ENCODE measurements around the gene GARIN1A. TPM values are rescaled to one million over a fixed set of nuclear protein-coding genes. Genes with fewer than 3 reads are reported as not detected.

Gene GARIN1A
- total RNA-seq, 1 donor from 2014 or later, result 3.4 TPM

DNA sequence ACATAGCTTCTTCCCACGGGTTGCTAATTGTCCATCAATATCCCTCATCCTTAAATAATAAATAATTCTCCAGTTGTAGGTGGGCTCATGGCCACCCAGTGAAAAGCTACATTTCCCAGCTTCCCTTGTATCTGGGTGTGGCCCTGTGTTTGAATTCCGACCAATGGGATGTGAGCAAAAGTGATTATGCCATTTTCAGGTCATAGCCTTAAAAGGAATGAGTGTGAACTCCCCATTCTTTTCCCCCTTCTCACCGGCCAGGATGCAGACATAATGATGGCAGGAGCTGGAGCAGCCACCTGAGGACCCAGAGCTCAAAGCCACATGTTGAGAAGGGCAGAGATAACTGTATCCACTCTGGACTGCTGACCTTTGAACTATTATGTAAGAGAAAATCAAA, 36.7 kb downstream of the GARIN1A start:
- Mint-ChIP-seq H3K36me3 (no peaks in the 10 kb centered on the region), H3K27me3 (ENCODE audit: low read depth) (peaks cover 2% of the 10 kb centered on the region), H3K4me3 (no peak overlapping the region), H3K27ac (no peak overlapping the region), H3K9me3 (no peaks in the 10 kb centered on the region), H3K4me1 (no peaks in the 10 kb centered on the region)
- TF ChIP-seq, protein P1, sequence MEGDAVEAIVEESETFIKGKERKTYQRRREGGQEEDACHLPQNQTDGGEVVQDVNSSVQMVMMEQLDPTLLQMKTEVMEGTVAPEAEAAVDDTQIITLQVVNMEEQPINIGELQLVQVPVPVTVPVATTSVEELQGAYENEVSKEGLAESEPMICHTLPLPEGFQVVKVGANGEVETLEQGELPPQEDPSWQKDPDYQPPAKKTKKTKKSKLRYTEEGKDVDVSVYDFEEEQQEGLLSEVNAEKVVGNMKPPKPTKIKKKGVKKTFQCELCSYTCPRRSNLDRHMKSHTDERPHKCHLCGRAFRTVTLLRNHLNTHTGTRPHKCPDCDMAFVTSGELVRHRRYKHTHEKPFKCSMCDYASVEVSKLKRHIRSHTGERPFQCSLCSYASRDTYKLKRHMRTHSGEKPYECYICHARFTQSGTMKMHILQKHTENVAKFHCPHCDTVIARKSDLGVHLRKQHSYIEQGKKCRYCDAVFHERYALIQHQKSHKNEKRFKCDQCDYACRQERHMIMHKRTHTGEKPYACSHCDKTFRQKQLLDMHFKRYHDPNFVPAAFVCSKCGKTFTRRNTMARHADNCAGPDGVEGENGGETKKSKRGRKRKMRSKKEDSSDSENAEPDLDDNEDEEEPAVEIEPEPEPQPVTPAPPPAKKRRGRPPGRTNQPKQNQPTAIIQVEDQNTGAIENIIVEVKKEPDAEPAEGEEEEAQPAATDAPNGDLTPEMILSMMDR (IDR thresholded peaks at IDR 0.05; ENCODE audit: unreplicated experiment), result no peak
- no peak for DNase-seq (ENCODE audit: low spot score in 2 of 2, unreplicated experiment in 2 of 2)

DNA sequence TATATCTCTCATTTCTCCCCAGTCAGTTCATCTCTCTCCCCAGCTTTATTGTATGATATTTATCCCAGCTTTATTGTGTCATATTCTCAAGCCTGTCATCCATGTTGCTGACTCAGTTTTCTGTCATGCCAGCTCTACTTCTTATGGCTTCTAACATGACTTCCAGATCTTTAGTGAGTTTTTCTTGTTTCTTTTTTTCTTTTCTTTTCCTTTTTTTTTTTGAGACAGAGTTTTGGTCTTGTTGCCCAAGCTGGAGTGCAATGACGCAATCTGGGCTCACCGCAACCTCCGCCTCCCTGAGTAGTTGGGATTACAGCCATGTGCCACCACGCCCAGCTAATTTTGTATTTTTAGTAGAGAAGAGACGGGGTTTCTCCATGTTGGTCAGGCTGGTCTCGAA, 38.4 kb downstream of the GARIN1A start:
- no peak for DNase-seq (ENCODE audit: low spot score in 2 of 2, unreplicated experiment in 2 of 2)
- Mint-ChIP-seq H3K4me3 (no peak overlapping the region), H3K36me3 (no peaks in the 10 kb centered on the region), H3K27me3 (ENCODE audit: low read depth) (peaks cover 4% of the 10 kb centered on the region), H3K9me3 (no peaks in the 10 kb centered on the region), H3K4me1 (peaks cover 4% of the 10 kb centered on the region), H3K27ac (no peak overlapping the region)
- TF ChIP-seq, protein P1 (IDR thresholded peaks at IDR 0.05; ENCODE audit: unreplicated experiment), result no peak

DNA sequence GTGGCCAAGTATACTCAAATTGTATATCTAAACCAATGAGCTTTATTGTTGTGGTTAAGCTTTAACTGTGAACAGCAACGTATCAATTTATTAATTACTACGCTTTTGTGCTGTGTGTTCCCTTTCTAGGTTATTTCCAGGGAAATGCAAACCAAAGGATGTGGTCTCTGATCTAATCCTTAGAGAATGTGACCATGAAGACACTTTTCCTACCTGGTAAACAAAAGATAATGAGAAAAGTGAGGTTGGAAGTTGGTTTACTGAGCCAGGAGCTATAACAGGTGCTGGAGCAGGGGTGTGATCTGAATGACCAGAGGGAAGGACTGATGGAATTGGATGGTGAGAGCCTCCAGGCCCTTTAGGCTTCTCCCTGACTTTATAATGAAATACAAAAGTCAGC, 41.7 kb downstream of the GARIN1A start:
- no peak for DNase-seq (ENCODE audit: low spot score in 2 of 2, unreplicated experiment in 2 of 2)
- Mint-ChIP-seq H3K36me3 (no peaks in the 10 kb centered on the region), H3K4me1 (peaks cover 4% of the 10 kb centered on the region), H3K27ac (no peak overlapping the region), H3K9me3 (no peaks in the 10 kb centered on the region), H3K4me3 (no peak overlapping the region), H3K27me3 (ENCODE audit: low read depth) (peaks cover 5% of the 10 kb centered on the region)
- TF ChIP-seq, protein P1 (IDR thresholded peaks at IDR 0.05; ENCODE audit: unreplicated experiment), result no peak

DNA sequence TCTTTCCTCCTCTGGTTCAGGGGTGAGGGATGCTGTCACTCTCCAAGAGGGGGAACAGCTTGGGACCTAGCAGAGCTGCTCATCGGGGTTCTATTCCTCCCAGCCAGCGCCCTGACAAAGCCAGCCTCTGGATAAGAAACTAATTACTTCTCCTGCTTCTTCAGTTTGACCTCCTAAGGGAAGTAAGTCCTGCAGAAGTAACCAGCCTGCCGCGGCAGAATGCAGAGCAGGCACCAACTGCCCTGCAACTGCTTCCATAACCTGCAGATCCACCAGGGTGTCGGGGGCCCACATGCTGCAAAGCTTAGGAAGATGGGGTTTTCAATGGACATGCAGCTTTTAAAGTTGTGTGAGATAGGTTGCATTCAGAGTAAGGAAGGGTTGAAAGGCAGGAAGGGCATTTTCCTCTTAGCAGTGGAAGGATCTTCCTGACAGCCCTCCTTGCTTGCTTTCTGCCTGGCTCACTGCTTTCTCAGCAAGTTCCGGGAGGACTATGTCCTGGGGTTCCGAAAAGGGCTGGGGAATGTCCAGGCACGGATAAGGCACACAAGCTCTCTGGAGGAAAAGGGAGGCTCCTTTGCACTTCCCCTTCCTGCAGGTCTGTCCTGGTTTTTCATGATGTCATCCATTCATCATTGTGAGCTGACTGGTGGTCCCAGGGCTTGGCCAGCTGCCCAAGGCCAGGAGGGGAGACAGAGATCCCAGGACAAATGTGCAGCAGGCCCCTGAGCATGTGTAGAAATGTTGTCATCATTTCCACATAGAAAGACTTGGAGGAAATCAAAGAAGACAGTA, 42.8 kb downstream of the GARIN1A start:
- no peak for DNase-seq (ENCODE audit: low spot score in 2 of 2, unreplicated experiment in 2 of 2)
- Mint-ChIP-seq H3K4me1 (peaks cover 4% of the 10 kb centered on the region), H3K27ac (no peak overlapping the region), H3K27me3 (ENCODE audit: low read depth) (peaks cover 5% of the 10 kb centered on the region), H3K9me3 (no peaks in the 10 kb centered on the region), H3K4me3 (no peak overlapping the region), H3K36me3 (no peaks in the 10 kb centered on the region)
- TF ChIP-seq, protein P1 (IDR thresholded peaks at IDR 0.05; ENCODE audit: unreplicated experiment), result no peak

GRCh38 chr7:128718967-128719642, 47.0 kb downstream of the GARIN1A start:
- Mint-ChIP-seq H3K9me3 (no peaks in the 10 kb centered on the region), H3K4me3 (no peak overlapping the region), H3K36me3 (no peaks in the 10 kb centered on the region), H3K27me3 (ENCODE audit: low read depth) (peaks cover 5% of the 10 kb centered on the region), H3K27ac (no peak overlapping the region), H3K4me1 (peaks cover 4% of the 10 kb centered on the region)
- TF ChIP-seq, protein P1 (IDR thresholded peaks at IDR 0.05; ENCODE audit: unreplicated experiment), result no peak
- DNase-seq (ENCODE audit: low spot score in 2 of 2, unreplicated experiment in 2 of 2), result no peak

All from mesothelial cell of epicardium (in vitro differentiated cells).